GM10248 (cell line): Measurements from ENCODE around the gene TFDP2.

Source experiments
- CTCF ChIA-PET: fragments of 300-600 bp; sonication (Branson Sonifier 250); formaldehyde crosslinking; extraction: SDS; loops from one replicate; lab custom pipeline; 2021; ENCODE audit warnings: antibody characterized with exemption; lab: Yijun Ruan, JAX
- POLR2A ChIA-PET: fragments of 350-650 bp; sonication (Branson Sonifier 250); formaldehyde crosslinking; extraction: SDS; loops from one replicate; lab custom pipeline; 2020; ENCODE audit warnings: antibody characterized with exemption; lab: Yijun Ruan, JAX
- DNase-seq: peaks from one replicate; pipeline ENCODE4 v3.0.0; 2012; ENCODE audit errors: extremely low spot score
- TF ChIP-seq, protein P1 (sequence below): IDR thresholded peaks from 2 replicates; pipeline ENCODE4 v1.5.1; 2012; ENCODE audit warnings: mild to moderate bottlenecking, low read depth; ENCODE audit errors: extremely low read depth, missing control alignments, control extremely low read depth

The TFDP2 gene

DNA sequence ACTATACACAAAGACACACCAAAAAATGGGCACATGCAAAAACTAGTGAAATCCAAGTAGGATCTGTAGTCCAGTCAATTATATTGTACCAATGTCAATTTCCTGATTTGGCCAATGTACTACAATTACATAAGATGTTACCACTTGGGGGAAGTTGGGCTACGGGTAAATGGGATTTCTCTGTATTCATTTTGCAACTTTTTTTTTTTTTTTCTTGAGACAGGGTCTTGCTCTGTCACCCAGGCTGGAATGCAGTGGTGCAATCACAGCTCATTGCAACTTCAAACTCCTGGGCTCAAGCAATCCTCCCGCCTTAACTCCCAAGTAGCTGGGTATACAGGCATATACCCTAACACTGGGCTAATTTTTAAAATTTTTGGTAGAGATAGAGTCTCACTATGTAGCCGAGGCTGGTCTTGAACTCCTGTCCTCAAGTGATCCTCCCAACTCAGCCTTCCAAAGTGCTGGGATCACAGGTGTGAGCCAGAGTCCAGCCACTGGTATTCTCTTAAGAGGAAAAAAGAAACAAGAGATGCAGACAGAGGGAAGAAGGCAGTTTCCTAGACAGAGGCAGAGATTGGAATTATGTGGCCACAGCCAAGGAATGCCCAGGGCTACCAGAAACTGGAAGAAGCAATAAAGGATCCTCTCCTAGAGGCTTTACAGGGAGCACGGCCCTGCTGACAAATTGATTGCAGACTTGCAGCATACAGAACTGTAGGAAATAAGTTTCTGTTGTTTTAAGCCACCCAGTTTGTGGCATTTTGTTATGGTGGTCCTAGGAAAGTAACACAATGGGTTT is 33.3 kb downstream of the TFDP2 start:
- CTCF ChIA-PET = no interaction called here

DNA sequence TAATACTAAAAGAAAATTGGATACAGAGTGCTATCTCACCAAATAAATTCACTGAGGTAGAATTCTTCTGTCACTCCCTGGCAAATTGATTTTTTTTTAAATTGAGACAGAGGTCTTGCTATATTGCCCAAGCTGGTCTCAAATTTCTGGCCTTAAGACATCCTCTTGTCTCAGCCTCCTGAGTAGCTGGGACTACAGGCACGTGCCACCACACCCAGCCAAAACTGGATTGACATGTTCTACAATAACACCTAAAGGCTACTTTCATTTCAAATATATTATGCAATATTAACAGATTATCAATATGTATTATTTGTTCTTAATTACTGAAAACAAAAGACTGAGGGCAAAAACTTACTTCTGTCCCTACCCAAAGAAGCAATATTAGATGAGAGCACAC is 36.7 kb downstream of the TFDP2 start:
- CTCF ChIA-PET = interaction anchor here (0.8 kb wide), 1 partner anchor 13 kb away, joined by 3 read pairs; no protein-coding TSS in a partner anchor
- POLR2A ChIA-PET = no interaction called here
- TF ChIP-seq, protein P1, sequence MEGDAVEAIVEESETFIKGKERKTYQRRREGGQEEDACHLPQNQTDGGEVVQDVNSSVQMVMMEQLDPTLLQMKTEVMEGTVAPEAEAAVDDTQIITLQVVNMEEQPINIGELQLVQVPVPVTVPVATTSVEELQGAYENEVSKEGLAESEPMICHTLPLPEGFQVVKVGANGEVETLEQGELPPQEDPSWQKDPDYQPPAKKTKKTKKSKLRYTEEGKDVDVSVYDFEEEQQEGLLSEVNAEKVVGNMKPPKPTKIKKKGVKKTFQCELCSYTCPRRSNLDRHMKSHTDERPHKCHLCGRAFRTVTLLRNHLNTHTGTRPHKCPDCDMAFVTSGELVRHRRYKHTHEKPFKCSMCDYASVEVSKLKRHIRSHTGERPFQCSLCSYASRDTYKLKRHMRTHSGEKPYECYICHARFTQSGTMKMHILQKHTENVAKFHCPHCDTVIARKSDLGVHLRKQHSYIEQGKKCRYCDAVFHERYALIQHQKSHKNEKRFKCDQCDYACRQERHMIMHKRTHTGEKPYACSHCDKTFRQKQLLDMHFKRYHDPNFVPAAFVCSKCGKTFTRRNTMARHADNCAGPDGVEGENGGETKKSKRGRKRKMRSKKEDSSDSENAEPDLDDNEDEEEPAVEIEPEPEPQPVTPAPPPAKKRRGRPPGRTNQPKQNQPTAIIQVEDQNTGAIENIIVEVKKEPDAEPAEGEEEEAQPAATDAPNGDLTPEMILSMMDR = no peak
- no peak for DNase-seq

More for the DNA sequence above, 33.3 kb downstream of the TFDP2 start:
- POLR2A ChIA-PET = interaction anchor here (0.6 kb wide), 1 partner anchor 952 kb away, joined by 4 read pairs; no protein-coding TSS in a partner anchor
- DNase-seq = no peak
- TF ChIP-seq, protein P1 = no peak

DNA sequence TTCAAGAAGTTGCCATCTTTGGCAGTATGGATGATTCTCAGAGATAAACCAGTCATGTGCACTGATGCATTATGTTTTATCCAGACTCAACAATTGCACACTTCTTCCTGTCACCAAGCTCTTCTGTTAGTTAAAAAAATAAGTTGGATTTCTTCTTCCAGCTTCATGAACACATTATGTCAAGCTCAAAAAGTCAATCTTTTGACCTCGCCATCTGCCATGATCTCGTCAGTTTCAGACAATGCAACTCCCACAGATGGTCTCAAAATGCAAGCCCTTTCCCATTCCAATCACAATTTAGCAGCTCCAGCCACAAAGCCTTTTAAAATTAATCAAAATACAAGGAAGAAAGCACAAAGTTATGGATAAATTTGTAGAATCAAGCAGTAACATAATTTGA is 42.8 kb downstream of the TFDP2 start:
- POLR2A ChIA-PET = no interaction called here
- DNase-seq = no peak
- CTCF ChIA-PET = interaction anchor here (1.3 kb wide), 1 partner anchor 14 kb away, joined by 3 read pairs; no protein-coding TSS in a partner anchor
- TF ChIP-seq, protein P1 = no peak

DNA sequence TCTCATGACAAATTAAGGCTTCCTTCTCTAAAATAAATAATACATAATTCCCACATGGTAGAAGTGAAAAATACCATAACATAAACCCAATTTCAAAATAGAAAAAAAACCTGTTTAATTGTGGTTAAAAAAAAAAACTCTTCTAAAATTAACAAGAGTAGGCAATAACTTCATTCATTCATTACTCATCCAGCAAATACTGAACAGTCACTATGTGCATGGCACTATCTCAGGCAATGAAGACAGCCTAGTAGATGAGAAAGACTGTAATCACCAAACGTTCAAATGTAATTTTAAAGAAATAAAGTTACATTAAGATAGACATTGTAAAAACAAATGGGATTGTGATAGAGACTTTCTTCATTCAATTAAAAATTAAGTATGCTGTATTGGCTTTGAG is 43.4 kb downstream of the TFDP2 start:
- POLR2A ChIA-PET = no interaction called here
- CTCF ChIA-PET = interaction anchor here (1.7 kb wide), 1 partner anchor 12 kb away, joined by 3 read pairs; no protein-coding TSS in a partner anchor
- DNase-seq = no peak
- TF ChIP-seq, protein P1 = no peak

DNA sequence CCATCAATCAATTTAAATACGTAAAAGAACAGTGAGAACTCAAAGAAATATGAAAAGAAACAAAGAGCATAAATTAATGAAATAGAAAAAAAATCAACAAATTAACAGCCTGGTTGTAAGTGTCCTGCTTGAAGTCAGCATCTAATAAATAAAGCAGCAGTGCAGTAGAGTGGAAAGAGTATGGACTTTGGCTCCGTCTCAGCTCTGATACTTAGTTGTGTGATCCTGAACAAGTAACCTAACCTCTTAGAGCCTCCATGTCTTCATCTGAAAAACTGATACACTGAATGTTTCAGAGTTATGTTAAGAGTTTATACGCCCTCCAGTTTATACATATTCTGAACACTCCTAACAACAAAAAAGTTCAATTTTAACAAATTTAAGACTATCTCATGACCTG is 44.6 kb downstream of the TFDP2 start:
- TF ChIP-seq, protein P1 = no peak
- POLR2A ChIA-PET = no interaction called here
- CTCF ChIA-PET = interaction anchor here (0.7 to 1.7 kb wide), 2 partner anchors 13 to 15 kb away, joined by 3 read pairs; no protein-coding TSS in a partner anchor
- DNase-seq = no peak

DNA sequence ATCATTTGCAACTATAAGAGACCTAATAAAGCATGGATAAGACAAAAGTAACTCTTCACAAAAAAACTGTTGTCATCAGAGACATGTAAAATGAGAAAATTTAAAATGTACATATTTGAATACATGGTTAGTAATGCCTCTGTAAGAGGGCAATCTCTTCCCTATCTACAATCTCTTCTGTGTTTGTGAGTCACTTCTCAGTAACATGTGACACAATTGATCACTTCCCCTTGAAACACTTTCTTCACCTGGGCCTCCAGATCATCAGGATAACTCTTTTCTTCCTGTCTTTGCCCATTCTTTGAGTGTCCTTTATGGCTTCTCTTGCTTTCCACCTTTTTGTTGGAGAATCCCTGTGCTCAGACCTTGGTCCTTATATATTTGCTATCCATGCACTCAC is 50.4 kb downstream of the TFDP2 start:
- no peak for DNase-seq
- CTCF ChIA-PET = no interaction called here
- POLR2A ChIA-PET = interaction anchor here (0.7 kb wide), 1 partner anchor 9 kb away, joined by 4 read pairs; no protein-coding TSS in a partner anchor
- TF ChIP-seq, protein P1 = no peak
